Left cardiac atrium (tissue), 4 donors: Measurements from ENCODE around the gene RUFY1. TPM values are rescaled to one million over a fixed set of nuclear protein-coding genes. Genes with fewer than 3 reads are reported as not detected.

Experiments
- ATAC-seq, 2 donors: fragments of 200-7000 bp; cut with Tn5 transposase; one replicate each; pipeline ENCODE4 v1.9.1; 2020; ENCODE audit warnings: mild to moderate bottlenecking in 2 of 2, moderate library complexity in 2 of 2
- DNase-seq: peaks from one replicate; pipeline ENCODE4 v3.0.0-alpha.2; 2020
- intact Hi-C, 2 donors: fragments of 100-400 bp; cut with DNase I; formaldehyde crosslinking; loops; one replicate each; pipeline versions ENCODE4 v1.14.1 to v1.15.1; 2022 to 2023
- total RNA-seq, 2 donors: library from RNA; stranded (reverse); fragmentation: NEBNext Ultra II Directional; extraction: Animal tissue kit (Norgen Biotek cat#: 25700); gene quantifications; one replicate each; pipeline ENCODE4 v1.2.1, GENCODE V29; 2021
- donor health status: DM: no; HTN: yes; CAD: no.
- donor health status: DM: no; HTN: yes; CAD: no; lungs with severe emphysema.
- donor health status: DM: yes; HTN: yes; CAD: no.
- donor health status: Dilated cardiomyopathy.

Gene RUFY1
- total RNA-seq, 2 donors from 2014 or later: 22.9 to 26.3 TPM

- DNase-seq (no peak), ATAC-seq (no peak)
- intact Hi-C loops: no loop called here
Measured at GRCh38 chr5:179599566-179599965, 49.2 kb downstream of the RUFY1 start.

DNA sequence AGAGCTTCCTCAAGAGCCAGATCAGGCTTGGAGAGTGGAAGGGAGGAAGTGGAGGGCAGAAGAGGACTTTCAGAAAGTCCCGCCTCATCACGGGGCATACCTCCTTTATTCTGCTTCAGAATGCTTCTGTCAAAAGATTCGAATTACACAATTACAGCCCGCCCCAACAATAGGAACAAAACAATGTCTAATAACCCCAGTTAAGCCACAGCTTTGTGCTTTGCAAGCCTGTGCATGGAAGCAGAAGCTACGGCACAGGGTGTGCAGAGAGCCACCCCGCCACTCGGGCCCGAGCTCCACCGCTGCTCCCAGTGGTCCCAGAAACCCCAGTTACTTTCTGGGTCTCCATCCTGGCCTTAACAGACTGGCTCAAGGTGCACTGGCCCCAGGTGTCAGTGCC is 49.6 kb downstream of the RUFY1 start:
- no peak for DNase-seq
- intact Hi-C loops: no loop called here
- peak in 1 of 2 donors; percentile 13 for ATAC-seq

DNA sequence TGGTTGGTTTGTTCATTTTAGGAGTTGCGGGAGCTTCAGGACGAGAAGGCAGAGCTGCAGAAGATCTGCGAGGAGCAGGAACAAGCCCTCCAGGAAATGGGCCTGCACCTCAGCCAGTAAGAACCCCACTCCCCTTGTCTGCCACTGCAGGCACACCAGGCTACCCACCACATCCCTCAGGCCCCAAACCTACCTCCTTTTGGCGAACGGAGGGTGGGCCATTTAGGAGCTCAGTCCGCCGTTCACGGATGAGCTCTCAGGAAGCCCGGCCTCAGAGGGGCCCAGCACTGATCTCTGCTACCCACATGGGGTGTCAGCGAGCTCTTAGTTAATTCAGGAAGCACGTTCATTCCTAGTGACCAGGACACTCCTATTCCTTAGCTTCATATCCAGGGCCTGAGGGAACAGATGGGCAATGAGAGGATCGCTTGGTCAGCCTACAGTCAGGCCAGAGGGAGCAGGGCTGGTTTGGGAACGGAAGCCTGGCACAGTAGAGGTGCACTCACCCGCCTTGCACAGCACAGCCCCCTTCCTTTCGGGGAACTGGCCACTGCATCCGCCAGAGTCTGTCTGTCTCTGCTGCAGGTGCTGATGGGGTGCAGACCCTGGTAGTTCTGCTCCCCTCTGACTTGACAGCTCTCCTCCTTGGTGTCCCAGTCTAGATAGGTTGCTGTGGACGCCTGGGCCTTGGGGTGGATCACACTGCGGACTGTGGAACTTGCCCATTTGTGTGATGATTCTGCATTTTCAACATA is 51.7 kb downstream of the RUFY1 start:
- intact Hi-C loops: no loop called here
- DNase-seq: no peak
- ATAC-seq: no peak

DNA sequence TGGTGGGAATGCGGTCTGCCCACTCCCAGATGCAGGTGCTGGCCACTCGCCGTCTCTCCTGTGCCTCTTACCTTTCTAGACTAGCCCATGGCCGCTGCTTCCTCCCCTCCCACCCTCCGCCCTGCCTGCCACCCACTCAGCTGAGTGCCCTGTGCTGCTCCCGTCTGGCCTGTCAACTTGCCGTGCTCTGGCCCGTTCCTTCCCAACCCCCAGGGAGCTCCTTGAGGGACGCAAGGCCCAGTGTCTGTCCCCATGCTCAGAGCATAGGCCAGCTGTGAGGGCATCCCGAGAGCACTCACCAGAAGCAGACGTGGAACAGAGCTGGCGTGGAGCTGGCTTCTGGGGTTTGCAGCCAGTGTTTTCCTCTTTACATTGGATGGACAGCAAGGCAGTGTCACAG is 53.0 kb downstream of the RUFY1 start:
- DNase-seq (no peak), ATAC-seq (no peak)
- intact Hi-C loops: no loop called here

DNA sequence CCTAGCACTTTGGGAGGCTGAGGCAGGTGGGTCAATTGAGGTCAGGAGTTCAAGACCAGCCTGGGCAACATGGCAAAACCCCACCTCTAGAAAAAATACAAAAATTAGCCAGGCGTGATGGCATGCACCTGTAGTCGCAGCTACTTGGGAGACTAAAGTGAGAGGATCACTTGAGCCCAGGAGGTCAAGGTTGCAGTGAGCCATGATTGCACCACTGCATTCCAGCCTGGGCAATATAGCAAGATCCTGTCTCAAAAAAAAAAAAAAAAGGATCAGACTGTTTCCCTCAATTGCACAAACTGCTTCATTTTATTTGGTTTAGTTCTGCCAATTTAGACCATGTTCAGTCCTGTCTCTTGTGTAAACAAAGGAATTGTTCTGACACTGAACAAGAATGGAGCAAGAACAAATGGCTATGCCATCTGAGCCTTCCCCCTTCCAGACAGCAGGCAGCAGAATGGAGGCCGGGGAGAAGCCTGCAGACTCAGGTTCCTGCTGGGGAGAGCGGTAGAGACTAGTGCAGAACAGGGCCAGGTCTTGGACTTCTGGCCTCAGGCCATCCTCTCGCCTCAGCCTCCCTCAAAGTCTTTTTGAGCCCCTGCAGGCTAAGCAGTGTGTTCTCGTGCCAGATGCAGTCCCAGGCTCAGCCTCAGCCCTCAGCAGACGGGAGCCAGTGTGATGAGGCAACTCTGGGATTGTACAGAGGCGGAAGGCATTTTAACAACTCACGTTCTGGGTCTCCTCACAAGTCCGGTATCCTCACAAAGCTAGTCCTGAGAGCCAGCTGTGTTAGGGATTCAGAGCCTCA is 54.9 kb downstream of the RUFY1 start:
- no peak for DNase-seq

GRCh38 chr5:179606071-179606909 is 55.9 kb downstream of the RUFY1 start:
- no peak for ATAC-seq
- intact Hi-C loops: no loop called here
- DNase-seq: no peak

More for the DNA sequence above, 54.9 kb downstream of the RUFY1 start:
- ATAC-seq: peak in 1 of 2 donors; percentile 20
- intact Hi-C loops: no loop called here

DNA sequence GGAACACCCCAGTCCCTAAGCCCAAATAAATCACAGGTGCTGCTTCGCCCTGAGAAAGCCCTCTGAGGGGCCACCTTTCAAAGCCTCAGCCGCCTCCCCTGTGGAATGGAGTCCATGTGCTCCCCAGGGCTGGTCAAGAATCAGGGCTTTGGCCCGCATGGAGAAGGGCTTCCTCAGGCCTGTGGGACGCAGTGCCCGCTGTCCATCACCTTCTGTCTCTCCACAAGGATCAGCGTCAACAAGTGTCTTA is 56.5 kb downstream of the RUFY1 start:
- intact Hi-C loops: no loop called here
- ATAC-seq (no peak), DNase-seq (no peak)

- intact Hi-C loops: no loop called here
- peak; percentile 65 for DNase-seq
- peak; percentile 32 to 62 for ATAC-seq
Measured at GRCh38 chr5:179607160-179607931, 57.0 kb downstream of the RUFY1 start.

DNA sequence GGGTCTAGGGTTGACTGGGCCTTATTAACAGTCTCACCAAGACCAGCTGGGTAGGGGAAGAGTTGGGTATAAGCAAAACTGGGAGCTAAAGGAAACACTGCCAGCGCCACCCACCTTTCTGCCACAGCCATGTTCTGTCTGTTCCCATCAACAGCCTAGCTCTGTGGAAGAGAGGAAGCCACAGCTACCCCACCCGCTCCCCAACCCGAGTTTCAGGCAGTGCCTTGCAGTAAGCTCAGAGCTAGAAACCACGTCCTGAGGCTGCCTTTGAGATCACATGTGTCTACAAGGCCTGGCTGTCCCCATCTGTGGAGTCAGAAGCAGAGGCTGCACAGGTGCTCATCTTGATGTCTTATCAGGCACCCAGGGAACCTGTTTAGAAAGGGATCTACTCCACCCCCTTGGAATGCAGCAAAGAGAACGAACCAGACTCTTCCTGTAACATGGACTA is 57.8 kb downstream of the RUFY1 start:
- intact Hi-C loops: no loop called here
- ATAC-seq: peak in 1 of 2 donors; percentile 1
- DNase-seq: no peak

GRCh38 chr5:179609834-179610108 is 59.4 kb downstream of the RUFY1 start:
- DNase-seq: no peak
- intact Hi-C loops: no loop called here
- ATAC-seq: no peak

GRCh38 chr5:179610109-179610902 is 60.0 kb downstream of the RUFY1 start:
- intact Hi-C loops: no loop called here
- DNase-seq (no peak), ATAC-seq (peak; percentile 1 to 38)

DNA sequence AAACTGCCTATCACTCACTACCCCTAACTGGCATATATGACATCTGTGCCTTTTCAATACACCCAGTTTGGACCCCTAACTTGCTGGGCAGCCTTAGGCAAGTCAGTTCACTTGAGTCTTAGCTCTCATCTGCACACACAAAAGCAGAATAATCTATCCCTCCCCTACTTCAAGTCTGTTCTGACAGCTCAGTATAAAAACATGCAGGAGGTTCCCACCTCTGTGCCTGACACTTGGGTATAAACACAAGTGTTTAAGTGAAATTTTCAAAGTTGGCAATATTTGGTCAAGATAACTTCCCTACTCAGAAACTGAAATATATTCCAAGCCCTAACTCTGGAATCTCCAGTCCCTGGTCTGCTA is 60.5 kb downstream of the RUFY1 start:
- intact Hi-C loops: no loop called here
- ATAC-seq (no peak), DNase-seq (no peak)

GRCh38 chr5:179612577-179613459 is 62.5 kb downstream of the RUFY1 start:
- DNase-seq: no peak
- intact Hi-C loops: no loop called here

GRCh38 chr5:179613460-179614071 is 63.2 kb downstream of the RUFY1 start:
- no peak for DNase-seq
- intact Hi-C loops: no loop called here
- no peak for ATAC-seq

More at GRCh38 chr5:179612577-179613459, 62.5 kb downstream of the RUFY1 start:
- no peak for ATAC-seq

DNA sequence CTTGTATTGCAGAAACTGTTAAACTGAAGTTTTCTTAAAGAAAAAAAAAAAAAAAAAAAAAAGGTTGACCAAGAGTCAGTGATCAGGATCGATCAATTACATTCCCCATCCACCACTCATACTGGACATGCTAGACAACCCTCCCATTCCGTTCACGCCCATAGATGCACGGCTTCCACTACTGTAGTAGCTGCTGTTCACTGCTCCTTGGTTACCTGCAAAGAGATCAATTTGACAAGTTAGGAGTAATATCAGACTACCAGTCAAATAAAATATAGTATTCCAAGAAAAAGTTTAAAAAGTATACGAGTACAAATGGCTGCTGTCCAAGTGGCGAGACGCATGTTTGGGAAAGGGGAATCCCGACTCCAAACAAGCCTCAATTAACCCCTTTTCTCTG is 64.4 kb downstream of the RUFY1 start:
- DNase-seq (no peak), ATAC-seq (no peak)
- intact Hi-C loops: no loop called here

DNA sequence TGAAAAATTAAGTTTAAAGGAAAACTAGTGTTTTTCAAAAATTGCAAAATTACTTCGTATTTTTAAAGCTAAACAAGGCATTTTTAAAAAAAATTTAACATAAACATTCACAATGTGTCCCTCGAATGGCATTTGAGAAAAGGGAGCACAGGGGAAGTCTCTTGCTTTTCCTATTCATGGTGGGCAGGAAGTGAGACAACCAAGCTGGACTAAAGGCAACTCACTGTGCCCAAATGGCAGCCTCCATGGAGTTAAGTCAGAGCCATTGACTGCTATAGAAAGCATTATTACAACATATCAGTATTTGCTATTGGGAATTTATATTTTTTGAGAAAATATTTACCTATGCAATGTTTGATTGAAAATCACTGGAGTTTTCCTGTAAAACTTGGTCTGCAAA is 64.8 kb downstream of the RUFY1 start:
- DNase-seq: no peak
- intact Hi-C loops: no loop called here
- ATAC-seq: no peak

DNA sequence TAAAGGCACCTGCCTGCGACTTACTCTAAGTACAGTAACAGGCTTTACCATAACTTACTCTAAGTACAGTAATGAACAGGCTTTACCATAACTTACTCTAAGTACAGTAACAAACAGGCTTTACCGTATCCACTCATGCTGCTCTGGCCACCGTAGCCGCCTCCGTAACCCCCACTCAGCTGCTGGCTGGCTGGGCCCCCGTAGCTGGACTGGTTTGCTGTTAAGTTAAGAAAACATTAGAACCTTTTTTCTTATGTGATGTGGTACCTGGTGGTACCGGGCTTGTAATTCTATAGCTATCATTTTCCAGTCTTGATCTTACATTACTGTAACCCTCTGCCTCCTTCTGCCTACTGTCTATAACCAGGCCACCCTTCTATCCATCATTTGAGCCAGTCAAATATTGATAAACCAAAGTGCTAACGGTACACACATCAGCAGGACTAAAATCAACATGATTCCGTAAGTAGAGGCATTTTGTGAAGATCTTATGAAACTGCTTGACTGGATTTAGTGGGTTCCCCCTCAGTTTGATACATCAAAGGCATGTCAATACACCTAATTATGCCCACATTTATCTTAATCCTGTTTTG is 65.7 kb downstream of the RUFY1 start:
- ATAC-seq (no peak), DNase-seq (no peak)
- intact Hi-C loops: no loop called here
